ENCODE data around the gene RD3L. TPM values are rescaled to one million over a fixed set of nuclear protein-coding genes. Genes with fewer than 3 reads are reported as not detected.

The RD3L gene
- polyA plus RNA-seq, 1 experiment: not detected

DNA sequence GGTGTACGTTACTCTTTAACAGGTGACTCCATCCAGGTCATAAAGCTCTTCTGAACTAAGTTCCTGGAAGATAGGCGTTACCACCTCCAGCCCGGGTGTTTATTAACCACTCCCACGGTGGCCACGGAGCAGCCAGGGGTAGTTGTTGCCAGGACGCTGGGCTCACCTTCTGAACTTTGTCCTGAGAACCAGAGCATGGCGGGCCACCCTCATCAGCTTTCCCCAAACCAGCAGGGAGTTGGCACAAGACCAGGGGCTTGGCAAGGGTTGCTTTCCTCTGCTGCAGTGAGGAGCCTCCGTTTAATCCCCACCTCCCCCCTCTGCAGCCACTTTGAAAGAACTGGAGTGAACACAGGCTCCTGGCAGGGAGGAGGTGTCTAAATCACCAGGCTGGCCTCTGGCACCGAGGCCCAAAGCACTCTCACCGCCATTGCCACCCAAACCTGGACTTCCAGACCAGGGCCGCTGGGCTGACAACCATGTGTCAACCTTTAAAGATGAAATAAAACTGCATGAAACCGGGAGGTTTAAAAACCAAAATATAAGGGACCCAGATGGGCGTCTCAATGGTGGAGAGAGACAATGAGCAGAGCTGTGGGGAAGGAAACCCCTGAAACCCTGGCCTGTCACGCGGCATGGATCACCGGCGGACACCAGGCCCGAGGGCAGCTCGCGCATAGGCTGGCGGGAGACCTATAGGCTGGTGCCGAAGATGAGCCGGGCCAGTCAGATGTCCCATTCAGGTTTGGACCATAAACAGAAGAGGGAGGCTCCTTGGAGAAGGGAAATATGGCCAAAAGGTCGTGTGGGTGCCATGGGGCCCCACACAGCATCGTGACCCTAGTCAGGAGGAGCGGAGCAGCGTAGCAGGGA lies 45.0 kb downstream of the RD3L start:
- CTCF ChIA-PET: interaction anchor here (4.1 kb wide), 1 partner anchor 13 kb away, joined by 36 read pairs; no protein-coding TSS in a partner anchor
- no peaks in the 10 kb centered on the region for H3K27me3 ChIP-seq (ENCODE audit: control insufficient read depth, insufficient read depth, low read length)
- H3K36me3 ChIP-seq (ENCODE audit: control insufficient read depth, insufficient read depth, low read length): no peaks in the 10 kb centered on the region
- POLR2A ChIA-PET: no interaction called here
- no peak for TF ChIP-seq CTCF (IDR thresholded peaks at IDR 0.05; ENCODE audit: insufficient read depth, low read depth, low read length)
- no peak overlapping the region for H3K4me3 ChIP-seq (ENCODE audit: low read depth, low read length)
- DNase-seq (ENCODE audit: low read depth): no peak

DNA sequence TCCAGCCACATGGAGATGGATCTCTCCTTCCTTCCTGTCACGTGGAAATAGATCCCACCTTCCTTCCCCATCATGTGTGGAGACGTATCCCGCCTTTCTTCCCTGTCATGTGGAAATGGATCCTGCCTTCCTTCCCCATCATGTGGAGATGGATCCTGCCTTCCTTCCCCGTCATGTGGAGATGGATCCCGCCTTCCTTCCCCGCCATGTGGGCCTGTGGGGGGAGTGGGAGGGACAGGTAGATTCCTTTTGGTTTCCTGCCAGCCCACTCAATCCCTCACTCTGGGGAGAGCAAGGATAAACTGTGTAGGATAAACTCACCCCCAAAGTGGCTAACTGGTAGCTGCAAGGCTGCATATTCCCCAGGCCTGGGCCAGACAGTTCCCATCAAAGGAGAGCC lies 45.8 kb downstream of the RD3L start:
- POLR2A ChIA-PET: no interaction called here
- DNase-seq (ENCODE audit: low read depth): no peak
- Histone ChIP-seq H3K4me3 (ENCODE audit: low read depth, low read length) (no peak overlapping the region), H3K27me3 (ENCODE audit: control insufficient read depth, insufficient read depth, low read length) (no peaks in the 10 kb centered on the region), H3K36me3 (ENCODE audit: control insufficient read depth, insufficient read depth, low read length) (no peaks in the 10 kb centered on the region)
- CTCF ChIA-PET: interaction anchor here (1.0 kb wide), 1 partner anchor 11 kb away, joined by 3 read pairs; no protein-coding TSS in a partner anchor
- no peak for TF ChIP-seq CTCF (IDR thresholded peaks at IDR 0.05; ENCODE audit: insufficient read depth, low read depth, low read length)

- no peak for TF ChIP-seq CTCF (IDR thresholded peaks at IDR 0.05; ENCODE audit: insufficient read depth, low read depth, low read length)
- POLR2A ChIA-PET: no interaction called here
- Histone ChIP-seq H3K36me3 (ENCODE audit: control insufficient read depth, insufficient read depth, low read length) (no peaks in the 10 kb centered on the region), H3K4me3 (ENCODE audit: low read depth, low read length) (no peak overlapping the region), H3K27me3 (ENCODE audit: control insufficient read depth, insufficient read depth, low read length) (no peaks in the 10 kb centered on the region)
- CTCF ChIA-PET: interaction anchor here (1.2 kb wide), 1 partner anchor 86 kb away, joined by 4 read pairs; no protein-coding TSS in a partner anchor
- DNase-seq (ENCODE audit: low read depth): no peak
Measured at GRCh38 chr14:103894723-103895059, 47.6 kb downstream of the RD3L start.

DNA sequence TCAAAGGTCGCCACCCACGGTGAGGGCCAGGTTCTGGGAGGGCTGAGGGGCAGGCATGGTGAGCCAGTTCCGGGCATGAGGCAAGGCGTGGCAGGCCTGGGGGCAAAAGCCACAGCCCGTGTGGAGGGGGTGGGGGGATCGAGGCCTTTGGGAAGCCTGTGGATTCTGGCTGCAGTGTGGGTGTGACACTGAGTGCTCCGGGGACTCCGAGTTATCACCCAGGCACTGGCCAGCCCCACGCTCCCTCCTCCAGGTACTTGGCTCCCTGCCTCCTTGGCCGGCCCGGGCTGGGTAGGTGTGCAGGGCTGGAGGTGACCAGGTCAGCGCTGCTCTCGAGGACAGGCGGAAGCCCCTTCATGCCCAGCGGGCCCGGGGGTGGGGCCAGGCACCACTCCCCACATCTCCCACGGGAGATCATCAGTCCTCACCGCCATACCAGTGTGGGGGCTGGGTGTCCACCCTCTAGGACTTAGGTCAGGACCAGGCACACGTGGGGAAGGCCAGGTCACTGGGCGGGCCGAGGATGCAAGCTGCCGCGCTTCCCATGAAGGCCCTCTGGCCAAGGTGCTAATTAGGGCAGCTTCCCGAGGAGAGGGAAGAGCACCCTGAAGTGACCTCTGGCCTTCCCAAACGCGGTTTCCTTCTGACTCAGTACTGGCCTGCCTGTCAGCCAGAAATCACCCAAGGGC lies 48.2 kb downstream of the RD3L start:
- POLR2A ChIA-PET: no interaction called here
- no peaks in the 10 kb centered on the region for H3K36me3 ChIP-seq (ENCODE audit: control insufficient read depth, insufficient read depth, low read length)
- no peak for DNase-seq (ENCODE audit: low read depth)
- H3K27me3 ChIP-seq (ENCODE audit: control insufficient read depth, insufficient read depth, low read length): no peaks in the 10 kb centered on the region
- CTCF ChIA-PET: interaction anchor here (0.6 to 1.2 kb wide), 2 partner anchors 18 to 86 kb away, joined by 3 to 4 read pairs; no protein-coding TSS in a partner anchor
- no peak for TF ChIP-seq CTCF (IDR thresholded peaks at IDR 0.05; ENCODE audit: insufficient read depth, low read depth, low read length)
- no peak overlapping the region for H3K4me3 ChIP-seq (ENCODE audit: low read depth, low read length)

DNA sequence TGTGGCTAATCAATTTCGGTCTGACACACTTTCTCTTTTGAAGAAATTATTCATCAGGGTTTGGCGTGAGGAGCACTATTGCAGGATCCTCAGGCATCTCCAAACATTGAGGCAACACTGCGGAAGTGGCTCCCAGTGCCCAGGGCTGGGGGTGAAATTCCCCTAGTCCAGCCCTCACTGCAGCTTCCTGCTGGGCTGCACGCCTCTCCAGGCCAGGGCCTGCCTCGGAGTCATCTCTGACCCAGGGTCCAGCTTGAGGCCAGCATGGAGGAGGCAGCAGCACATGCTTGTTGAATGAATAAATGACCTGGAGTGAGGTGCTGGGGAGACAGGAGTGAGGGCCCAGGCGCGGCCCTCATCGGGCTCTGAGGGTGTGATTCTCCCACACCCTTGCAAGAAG lies 50.1 kb downstream of the RD3L start:
- ChIA-PET POLR2A (no interaction called here), CTCF (interaction anchor here (0.6 kb wide), 1 partner anchor 16 kb away, joined by 3 read pairs; no protein-coding TSS in a partner anchor)
- H3K36me3 ChIP-seq (ENCODE audit: control insufficient read depth, insufficient read depth, low read length): no peaks in the 10 kb centered on the region
- no peak for TF ChIP-seq CTCF (IDR thresholded peaks at IDR 0.05; ENCODE audit: insufficient read depth, low read depth, low read length)
- H3K4me3 ChIP-seq (ENCODE audit: low read depth, low read length): no peak overlapping the region
- H3K27me3 ChIP-seq (ENCODE audit: control insufficient read depth, insufficient read depth, low read length): no peaks in the 10 kb centered on the region
- no peak for DNase-seq (ENCODE audit: low read depth)

Data from BJ (cell line).